Measurements from ENCODE around the gene TBC1D22A.
A peak's percentile ranks its signal among the peaks of the same experiment; 100 is the strongest.
"Not testable (repeated sequence)": the region's sequence is repeated elsewhere in the genome, so short reads cannot be mapped to it uniquely, and the experiment has no call there.

TBC1D22A gene

DNA sequence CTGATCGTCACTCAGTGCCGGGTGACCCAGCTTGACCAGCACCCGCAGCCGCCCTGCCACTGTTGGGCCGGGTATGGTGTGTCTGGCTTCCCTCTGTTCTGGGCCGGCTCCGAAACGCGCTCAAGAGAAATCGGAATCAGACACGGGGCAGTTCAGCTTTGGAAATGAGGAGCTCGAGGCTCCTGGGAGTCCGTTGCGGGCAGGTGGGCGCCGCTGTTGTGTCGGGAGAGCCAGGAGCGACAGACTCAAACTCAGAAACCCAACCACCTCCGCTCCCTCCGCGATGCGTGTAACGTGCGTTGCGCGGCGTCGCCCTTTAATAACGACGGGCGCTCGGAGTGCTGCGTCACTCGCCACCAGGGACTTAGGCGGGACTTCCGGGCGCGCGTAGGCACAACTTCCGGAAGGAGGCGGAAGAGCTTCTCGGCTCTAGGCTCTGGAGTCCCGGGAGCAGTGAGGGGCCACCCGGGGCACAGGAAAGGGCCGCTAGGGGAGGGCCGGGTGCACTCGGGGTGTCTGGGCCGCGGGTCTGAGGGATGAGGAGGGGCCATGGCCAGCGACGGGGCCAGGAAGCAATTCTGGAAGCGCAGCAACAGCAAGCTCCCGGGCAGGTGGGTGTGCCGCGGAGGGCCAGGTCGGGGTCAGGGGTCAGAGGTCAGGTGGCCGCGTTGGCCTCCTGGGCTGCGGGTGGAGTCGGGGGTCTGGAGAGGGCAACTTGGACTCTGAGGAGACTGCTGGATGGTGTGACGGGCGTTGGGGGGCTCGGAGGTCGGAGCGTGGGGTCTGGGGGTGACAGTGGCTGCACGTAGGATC is at the start of gene TBC1D22A:
Gene TBC1D22A, plus strand, starts transcription at position 413 of the 813 bp plus-strand sequence. Its CDS starts 137 bp downstream, at position 550.
- peak; percentile 95 for DNase-seq

DNA sequence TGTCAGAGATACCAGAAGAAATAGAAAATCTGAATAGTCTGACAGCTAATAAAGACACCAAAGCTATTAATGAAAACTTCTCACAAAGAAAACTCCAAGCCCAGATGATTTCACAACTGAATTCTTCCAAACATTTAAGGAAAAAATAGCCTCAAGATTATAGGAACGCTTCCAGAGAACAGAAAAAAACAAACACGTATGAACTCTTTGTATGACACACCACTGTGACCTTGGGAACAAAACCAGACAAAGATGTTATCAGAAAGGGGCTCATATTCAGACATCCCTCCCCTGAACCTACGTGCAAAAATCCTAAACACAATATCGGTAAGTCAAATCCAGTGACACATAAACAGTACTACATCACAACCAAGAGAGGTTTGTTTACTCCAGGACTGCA is 47.9 kb upstream of the TBC1D22A start:
- no peak for DNase-seq

DNA sequence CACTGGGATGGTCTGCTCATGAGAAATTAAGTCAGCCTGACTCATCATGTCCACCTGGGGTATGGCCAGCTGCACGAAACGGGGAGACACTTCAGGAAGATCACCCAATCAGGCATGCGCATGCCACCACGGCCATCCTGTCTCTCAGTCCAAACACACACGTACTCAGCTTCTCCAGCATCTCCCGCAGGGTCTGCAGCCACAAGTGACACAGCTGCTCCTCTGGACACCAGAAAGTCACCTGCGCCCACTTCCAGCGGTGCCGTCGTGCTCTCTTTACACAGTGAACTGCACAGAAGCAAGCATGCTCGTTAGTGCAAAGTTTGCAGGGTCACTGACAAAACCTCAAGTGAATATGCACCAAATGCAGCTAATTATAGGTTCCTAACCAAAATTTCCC is 42.5 kb upstream of the TBC1D22A start:
- DNase-seq: no peak

GRCh38 chr22:46721501-46722085 is 40.9 kb upstream of the TBC1D22A start:
- DNase-seq: no peak

DNA sequence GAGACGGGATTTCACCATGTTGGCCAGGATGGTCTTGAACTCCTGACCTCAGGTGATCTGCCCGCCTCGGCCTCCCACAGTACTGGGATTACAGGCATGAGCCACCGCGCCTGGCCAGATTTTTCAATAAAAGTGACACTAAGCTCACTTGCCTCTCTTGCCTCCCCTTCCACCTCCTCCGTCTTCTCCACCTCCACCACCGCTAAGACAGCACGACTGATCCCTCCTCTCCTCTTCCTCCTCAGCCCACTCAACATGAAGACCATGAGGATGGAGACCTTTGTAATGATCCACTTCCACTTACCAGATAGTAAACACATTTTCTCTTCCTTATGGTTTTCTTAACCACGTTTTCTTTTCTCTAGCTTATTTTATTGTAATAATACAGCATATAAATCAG is 38.6 kb upstream of the TBC1D22A start:
- no peak for DNase-seq

- DNase-seq: no peak
Measured at GRCh38 chr22:46725096-46725495, 37.4 kb upstream of the TBC1D22A start.

GRCh38 chr22:46726066-46726985 is 36.1 kb upstream of the TBC1D22A start:
- no peak for DNase-seq

- no peak for DNase-seq
Measured at GRCh38 chr22:46726986-46727317, 35.5 kb upstream of the TBC1D22A start.

- no peak for DNase-seq
Measured at GRCh38 chr22:46727813-46728364, 34.6 kb upstream of the TBC1D22A start.

DNA sequence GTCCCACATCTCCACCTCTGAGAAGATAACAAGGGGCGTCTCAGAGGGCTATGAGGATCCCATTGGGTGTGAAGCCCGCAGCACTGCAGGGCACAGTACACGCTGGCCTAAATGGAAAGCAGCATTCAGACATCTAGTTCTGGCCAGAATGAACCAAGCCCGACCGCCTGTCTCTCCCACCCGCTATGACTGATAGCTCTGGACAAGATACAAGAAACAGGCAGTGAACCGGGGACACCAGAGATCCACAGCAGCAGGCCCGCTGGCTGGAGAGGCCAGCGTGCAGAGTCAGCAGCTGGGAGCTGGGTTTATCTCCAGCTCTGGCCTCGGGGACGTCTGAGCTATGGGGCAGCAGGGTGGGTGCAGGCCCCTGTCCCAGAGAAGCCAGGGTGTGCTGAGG is 34.0 kb upstream of the TBC1D22A start:
- no peak for DNase-seq

DNA sequence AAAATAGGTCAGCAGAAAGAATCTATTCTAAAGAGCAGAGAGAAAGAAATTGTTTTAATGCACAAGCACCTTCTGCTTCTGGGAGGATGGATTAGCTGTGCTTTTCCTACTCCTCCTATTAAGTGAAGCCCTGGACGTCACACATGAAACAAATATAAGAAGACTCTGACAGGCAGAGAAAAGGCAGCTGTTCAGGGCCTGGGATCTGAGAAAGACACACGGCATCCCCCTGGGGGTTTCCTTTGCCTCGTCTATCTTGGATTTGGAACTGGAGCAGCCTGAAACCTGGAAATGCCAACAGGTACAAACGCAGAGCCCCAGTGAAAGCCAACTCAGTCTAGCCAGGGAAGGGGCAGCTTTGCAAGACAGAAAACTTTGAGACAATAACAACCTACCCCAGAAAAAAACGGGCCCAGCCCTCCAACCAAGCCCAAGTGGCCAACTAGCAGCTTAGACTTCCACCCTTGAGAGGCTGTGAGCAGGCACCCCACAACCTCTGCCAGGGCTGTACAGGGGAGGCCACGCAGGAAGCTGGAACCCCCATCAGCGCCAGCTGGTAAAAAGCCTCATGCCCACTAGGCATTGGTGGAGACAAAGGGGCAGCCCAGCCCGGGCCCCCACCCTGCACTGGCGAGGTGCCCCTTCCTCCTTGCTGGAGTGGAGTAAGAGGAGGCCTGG is 31.7 kb upstream of the TBC1D22A start:
- DNase-seq: no peak

- DNase-seq: peak; percentile 80
Measured at GRCh38 chr22:46731246-46732040, 31.0 kb upstream of the TBC1D22A start.

DNA sequence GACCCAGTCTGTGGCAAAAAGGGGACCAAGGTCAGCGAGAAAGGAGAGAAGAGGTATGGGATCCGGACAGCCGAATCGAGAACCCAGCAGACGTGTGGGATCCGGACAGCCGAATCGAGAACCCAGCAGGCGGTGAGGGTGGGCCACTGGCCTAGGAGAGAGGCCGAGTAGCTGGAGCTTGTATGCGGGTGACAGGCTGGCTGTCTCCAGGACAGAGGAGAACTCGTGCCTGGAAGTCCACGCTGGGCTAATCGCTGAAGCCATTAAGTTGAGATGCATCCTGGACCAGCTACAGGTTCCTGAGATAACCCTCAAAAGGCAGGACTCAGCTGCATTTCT is 30.4 kb upstream of the TBC1D22A start:
- no peak for DNase-seq

DNA sequence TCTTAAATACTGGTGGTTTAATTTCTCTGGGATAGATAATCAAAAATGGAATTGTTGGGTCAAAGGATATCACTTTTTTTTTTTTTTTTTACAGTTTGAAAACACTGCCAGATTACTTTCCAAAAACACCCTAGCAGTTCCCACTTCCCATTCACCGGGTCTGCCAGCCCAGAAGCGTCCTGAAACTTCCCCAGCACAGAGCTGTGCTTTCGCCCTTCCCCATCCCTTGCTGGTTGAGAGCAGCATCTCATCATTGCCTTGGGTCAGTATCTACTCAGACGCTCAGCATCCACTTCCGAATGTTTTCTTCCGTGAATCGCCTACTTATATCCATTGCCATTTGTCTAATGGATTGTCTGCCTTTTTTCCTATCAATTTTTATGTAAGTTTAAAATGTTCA is 29.9 kb upstream of the TBC1D22A start:
- DNase-seq: no peak

GRCh38 chr22:46734213-46734722 is 28.2 kb upstream of the TBC1D22A start:
- not testable (repeated sequence) for DNase-seq

GRCh38 chr22:46734830-46735453 is 27.5 kb upstream of the TBC1D22A start:
- DNase-seq: no peak

DNA sequence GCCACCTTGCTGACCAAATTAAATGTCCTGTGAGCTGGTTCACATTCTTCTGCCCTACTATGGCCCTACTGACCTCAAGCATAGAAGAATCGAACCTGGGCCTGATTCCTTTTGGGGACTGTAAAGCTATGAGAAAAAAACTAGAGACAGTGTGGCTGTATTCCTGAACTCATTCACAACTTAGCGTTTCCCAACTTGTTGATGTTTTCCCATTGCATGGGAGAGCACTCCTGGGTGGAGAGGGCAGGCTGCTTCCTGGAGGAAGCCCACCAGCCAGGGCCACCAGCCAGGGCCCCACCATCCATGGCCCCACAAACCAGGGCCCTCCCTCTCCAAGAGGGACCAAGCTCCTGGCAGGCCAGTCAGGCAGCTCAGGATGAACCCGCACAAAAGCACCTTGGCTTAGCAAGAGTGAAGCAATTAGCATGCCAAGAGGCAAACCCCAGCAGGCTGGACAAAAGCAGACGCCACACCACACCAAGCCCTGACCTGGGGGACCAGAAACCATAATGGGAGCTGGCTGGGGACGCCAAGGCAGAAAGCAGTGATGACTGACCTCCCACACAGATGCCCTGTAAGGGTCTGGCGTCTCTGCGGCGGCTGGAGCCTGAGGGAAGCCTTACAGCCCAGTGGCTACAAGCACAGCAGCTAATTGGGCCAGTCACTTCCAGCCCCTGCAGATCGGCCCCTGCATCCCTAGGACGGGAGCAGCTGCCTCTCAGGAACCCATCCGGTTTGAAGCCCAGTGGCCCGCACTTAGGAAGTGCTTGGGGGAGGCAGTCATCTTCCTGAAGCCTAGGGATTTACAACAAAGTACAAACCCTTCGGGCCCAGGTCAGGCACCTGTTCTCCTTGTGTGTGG is 26.5 kb upstream of the TBC1D22A start:
- peak; percentile 85 for DNase-seq

- DNase-seq: no peak
Measured at GRCh38 chr22:46736705-46737104, 25.7 kb upstream of the TBC1D22A start.

DNA sequence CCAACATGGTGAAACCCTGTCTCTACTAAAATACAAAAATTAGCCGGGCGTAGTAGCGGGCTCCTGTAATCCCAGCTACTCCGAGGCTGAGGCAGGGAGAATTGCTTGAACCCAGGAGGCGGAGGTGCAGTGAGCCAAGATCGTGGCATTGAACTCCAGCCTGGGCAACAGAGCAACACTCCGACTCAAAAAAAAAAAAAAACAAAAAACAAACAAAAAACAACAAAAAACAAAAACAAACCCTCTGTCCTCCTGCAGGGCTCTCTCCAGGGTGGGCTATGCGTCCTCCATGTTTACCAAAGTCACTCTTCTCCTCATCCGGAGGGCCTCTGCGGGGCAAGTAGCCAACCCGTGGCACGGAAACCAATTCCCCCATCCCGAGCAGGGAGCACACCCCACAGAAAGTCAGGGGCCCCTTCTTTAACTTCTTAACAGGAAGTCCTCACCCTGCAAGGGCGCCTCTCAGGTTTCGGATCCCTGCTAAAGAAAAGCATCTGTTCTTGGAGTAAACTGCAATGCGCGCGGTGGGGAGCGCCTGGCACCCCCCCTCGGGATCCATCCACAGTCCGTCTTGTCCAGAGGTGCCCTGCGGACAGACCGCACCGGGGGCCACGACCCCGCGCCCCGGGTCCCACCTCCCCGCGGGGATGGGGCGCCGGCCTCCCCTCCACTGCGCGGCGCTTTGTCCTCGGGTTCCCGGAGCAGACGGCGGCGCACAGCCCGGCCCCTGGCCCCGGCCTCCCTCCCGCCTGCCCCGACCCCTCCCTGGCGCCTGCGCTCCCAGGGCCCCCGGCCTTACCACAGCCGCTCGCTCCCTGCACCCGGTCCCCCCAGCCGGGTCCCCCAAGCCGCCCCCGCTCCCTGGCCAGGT is 25.1 kb upstream of the TBC1D22A start:
- no peak for DNase-seq
